GM19372 (cell line): ENCODE results near the gene TGFA.

Experiments used
- ATAC-seq: cut with Tn5 transposase; IDR thresholded peaks from one replicate; pipeline ENCODE4 v1.9.1; 2021; ENCODE audit warnings: mild to moderate bottlenecking, low read depth, moderate library complexity; ENCODE audit not compliant: unreplicated experiment

The TGFA gene

GRCh38 chr2:70433315-70433714 lies 120.3 kb downstream of the TGFA start:
- ATAC-seq: no peak

GRCh38 chr2:70431716-70432347 lies 121.8 kb downstream of the TGFA start:
- no peak for ATAC-seq

GRCh38 chr2:70426341-70426740 lies 127.3 kb downstream of the TGFA start:
- ATAC-seq: no peak

GRCh38 chr2:70425682-70426301 lies 127.8 kb downstream of the TGFA start:
- ATAC-seq: no peak

GRCh38 chr2:70420740-70421139 lies 132.9 kb downstream of the TGFA start:
- ATAC-seq: no peak

GRCh38 chr2:70420143-70420542 lies 133.5 kb downstream of the TGFA start:
- no peak for ATAC-seq

- ATAC-seq: no peak
Observed at GRCh38 chr2:70418514-70418913, 135.1 kb downstream of the TGFA start.

GRCh38 chr2:70417011-70417410 lies 136.6 kb downstream of the TGFA start:
- ATAC-seq: no peak

GRCh38 chr2:70412294-70413070 lies 141.1 kb downstream of the TGFA start:
- no peak for ATAC-seq

GRCh38 chr2:70411483-70412125 lies 142.0 kb downstream of the TGFA start:
- no peak for ATAC-seq

GRCh38 chr2:70403267-70404053 lies 150.2 kb downstream of the TGFA start:
- no peak for ATAC-seq

- ATAC-seq: no peak
Observed at GRCh38 chr2:70400539-70400938, 153.1 kb downstream of the TGFA start.

- ATAC-seq: no peak
Observed at GRCh38 chr2:70399046-70399445, 154.6 kb downstream of the TGFA start.
